Body of pancreas (tissue), 4 donors: ENCODE measurements around the gene GAB1. TPM values are rescaled to one million over a fixed set of nuclear protein-coding genes. Genes with fewer than 3 reads are reported as not detected.

Experiments
- ATAC-seq: fragments of 150-250 bp; one replicate; pipeline ENCODE4 v1.9.1; 2016
- DNase-seq, 4 donors: peaks; one replicate each; pipeline ENCODE4 v3.0.0-alpha.2; 2019
- H3K27ac ChIP-seq, 4 donors: fragments of 200-600 bp; sonication (generic); 1 replicate in 3 of 4; 2 replicates in 1 of 4; pipeline versions ENCODE4 v1.5.1 to v1.6.1; 2016 to 2019; ENCODE audit warnings: mild to moderate bottlenecking in 1 of 4, mixed read lengths in 1 of 4, moderate library complexity in 1 of 4
- H3K27me3 ChIP-seq, 2 donors: fragments of 200-600 bp; sonication (generic); one replicate each; pipeline ENCODE4 v1.6.0; 2016; ENCODE audit warnings: mild to moderate bottlenecking in 1 of 2
- H3K36me3 ChIP-seq, 2 donors: fragments of 200-600 bp; sonication (generic); replicated peaks in 1 of 2; 2 replicates each; pipeline ENCODE4 v1.5.1; 2016; ENCODE audit warnings: low read depth in 2 of 2; ENCODE audit not compliant: insufficient read depth in 1 of 2
- H3K4me1 ChIP-seq: fragments of 200-600 bp; sonication (generic); one replicate; pipeline ENCODE4 v1.6.0; 2016
- H3K4me3 ChIP-seq, 2 donors: fragments of 200-600 bp; sonication (generic); 1 replicate in 1 of 2; 2 replicates in 1 of 2; pipeline ENCODE4 v1.5.1; 2016 to 2019
- H3K9me3 ChIP-seq, 3 donors: fragments of 200-600 bp; sonication (generic); 1 replicate in 2 of 3; 2 replicates in 1 of 3; pipeline ENCODE4 v1.5.1; 2016
- POLR2A ChIP-seq, 3 donors: fragments of 450-650 bp; IDR thresholded peaks; one replicate each; pipeline ENCODE4 v1.6.1; 2016; ENCODE audit warnings: antibody characterized with exemption in 3 of 3, mild to moderate bottlenecking in 2 of 3
- WGBS, 2 donors: methylation state at CpG; one replicate each; pipeline ENCODE4 v1.1.5; 2017; 5-methylcytosine and 5-hydroxymethylcytosine counted together
- intact Hi-C: fragments of 100-400 bp; cut with DNase I; formaldehyde crosslinking; loops from one replicate; pipeline ENCODE4 v1.15.1; 2023
- total RNA-seq, 2 donors: library from RNA; depleted of rRNA; stranded (reverse); fragments of >200 nt; gene quantifications; one replicate each; pipeline ENCODE4 v1.1.0, GENCODE V29; 2016
- TF ChIP-seq, protein P1 (sequence below), 7 experiments: fragments of 450-650 bp in 4 of 7; fragments of 200-600 bp in 3 of 7; sonication (generic) in 3 of 7; IDR thresholded peaks; one replicate each; pipeline ENCODE4 v1.5.1; 2016 to 2019; ENCODE audit warnings: antibody characterized with exemption in 7 of 7

Gene GAB1
- total RNA-seq, 2 donors from 2014 or later = 13.0 to 26.0 TPM

DNA sequence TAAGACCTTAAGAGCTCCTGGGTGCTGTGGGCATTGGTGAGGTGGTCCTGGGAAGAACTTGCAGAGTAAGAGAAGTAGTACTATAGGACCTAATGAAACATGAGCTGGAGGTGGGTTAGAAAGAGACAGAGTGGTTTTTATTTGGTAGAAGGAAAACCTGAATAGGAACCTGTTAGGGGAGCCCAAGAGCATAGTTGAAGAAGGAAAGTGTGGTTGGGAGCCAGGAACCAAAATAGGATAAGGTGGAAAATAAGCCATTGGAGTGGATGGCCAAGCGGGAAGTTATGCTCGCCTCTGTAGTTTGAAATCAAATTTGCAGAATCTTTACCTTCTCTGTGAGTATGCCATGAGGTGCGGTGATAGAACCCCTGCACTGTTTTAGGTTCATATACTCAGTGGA lies 26.7 kb downstream of the GAB1 start:
- Histone ChIP-seq H3K27me3 (no peaks in the 10 kb centered on the region), H3K27ac (no peak overlapping the region), H3K4me1 (peaks cover 15% of the 10 kb centered on the region), H3K36me3 (no peaks in the 10 kb centered on the region), H3K4me3 (no peak overlapping the region), H3K9me3 (no peaks in the 10 kb centered on the region)
- ATAC-seq (no peak), DNase-seq (no peak)
- intact Hi-C loops = no loop called here
- 94 to 100% methylated on average over 3 of the region's 3 CpGs for WGBS, 2 donors
- TF ChIP-seq, protein P1, sequence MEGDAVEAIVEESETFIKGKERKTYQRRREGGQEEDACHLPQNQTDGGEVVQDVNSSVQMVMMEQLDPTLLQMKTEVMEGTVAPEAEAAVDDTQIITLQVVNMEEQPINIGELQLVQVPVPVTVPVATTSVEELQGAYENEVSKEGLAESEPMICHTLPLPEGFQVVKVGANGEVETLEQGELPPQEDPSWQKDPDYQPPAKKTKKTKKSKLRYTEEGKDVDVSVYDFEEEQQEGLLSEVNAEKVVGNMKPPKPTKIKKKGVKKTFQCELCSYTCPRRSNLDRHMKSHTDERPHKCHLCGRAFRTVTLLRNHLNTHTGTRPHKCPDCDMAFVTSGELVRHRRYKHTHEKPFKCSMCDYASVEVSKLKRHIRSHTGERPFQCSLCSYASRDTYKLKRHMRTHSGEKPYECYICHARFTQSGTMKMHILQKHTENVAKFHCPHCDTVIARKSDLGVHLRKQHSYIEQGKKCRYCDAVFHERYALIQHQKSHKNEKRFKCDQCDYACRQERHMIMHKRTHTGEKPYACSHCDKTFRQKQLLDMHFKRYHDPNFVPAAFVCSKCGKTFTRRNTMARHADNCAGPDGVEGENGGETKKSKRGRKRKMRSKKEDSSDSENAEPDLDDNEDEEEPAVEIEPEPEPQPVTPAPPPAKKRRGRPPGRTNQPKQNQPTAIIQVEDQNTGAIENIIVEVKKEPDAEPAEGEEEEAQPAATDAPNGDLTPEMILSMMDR (IDR thresholded peaks at IDR 0.05) = no peak
- TF ChIP-seq POLR2A (IDR thresholded peaks at IDR 0.05) = no peak

DNA sequence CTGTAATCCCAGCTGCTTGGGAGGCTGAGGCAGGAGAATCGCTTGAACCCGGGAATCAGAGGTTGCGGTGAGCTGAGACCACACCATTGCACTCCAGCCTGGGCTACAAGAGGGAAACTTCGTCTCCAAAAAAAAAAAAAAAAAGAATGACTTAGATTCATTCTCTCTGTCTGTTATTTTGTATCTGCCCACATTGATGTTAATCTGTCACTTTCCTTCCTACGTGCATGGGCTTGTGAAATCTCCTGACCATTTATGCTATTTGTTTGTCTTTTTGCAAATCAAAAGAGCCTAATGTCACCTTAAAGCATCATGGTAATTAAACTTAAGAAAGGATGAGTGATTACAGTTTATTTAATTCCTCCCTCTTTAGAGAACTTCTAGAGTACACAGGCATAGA lies 27.4 kb downstream of the GAB1 start:
- H3K27ac ChIP-seq = no peak overlapping the region
- H3K9me3 ChIP-seq = no peaks in the 10 kb centered on the region
- H3K4me3 ChIP-seq = no peak overlapping the region
- no peaks in the 10 kb centered on the region for H3K27me3 ChIP-seq
- no peak for TF ChIP-seq POLR2A (IDR thresholded peaks at IDR 0.05)
- TF ChIP-seq, protein P1 (IDR thresholded peaks at IDR 0.05) = no peak
- ATAC-seq (no peak), DNase-seq (no peak)
- intact Hi-C loops = no loop called here
- no peaks in the 10 kb centered on the region for H3K36me3 ChIP-seq
- peaks cover 9% of the 10 kb centered on the region for H3K4me1 ChIP-seq
- 86 to 90% methylated on average over 5 of the region's 5 CpGs for WGBS, 2 donors

DNA sequence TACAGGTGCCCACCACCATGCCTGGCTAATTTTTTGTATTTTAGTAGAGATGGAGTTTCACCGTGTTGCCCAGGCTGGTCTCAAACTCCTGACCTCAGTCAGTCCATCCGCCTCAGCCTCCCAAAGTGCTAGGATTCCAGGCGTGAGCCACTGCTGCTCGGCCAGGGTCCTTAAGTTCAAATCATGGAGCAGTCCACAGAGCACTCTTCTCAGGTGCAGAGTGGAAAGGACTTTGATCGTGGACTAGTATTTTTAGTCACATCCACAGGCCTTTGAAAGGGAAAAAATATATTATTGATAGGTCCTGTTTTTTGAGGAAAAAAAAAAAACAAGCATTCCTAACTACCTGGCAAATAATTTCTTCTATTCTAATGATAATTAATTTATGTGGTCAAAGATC lies 31.2 kb downstream of the GAB1 start:
- peaks cover 4% of the 10 kb centered on the region for H3K4me1 ChIP-seq
- ATAC-seq = no peak

DNA sequence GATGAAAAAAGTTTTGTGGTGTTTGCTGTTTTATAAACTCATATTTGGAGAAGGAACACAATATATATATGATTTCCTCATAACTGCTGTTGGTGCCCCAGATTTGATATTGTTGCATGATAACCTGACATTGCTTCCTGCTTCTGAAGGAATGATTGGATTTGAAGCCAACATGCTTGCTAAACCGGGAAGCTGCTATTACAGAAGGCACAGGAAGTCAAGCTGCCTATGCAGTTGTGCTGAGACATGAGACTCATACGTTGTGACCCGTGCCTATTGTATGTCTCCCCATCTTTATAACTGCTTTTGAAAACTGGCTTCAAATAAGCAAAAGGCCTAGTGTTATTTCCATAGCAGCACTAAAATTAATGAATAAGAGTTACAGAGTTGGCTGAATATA lies 32.9 kb downstream of the GAB1 start:
- no peak for ATAC-seq
- no peak for TF ChIP-seq POLR2A (IDR thresholded peaks at IDR 0.05)
- TF ChIP-seq, protein P1 (IDR thresholded peaks at IDR 0.05) = no peak
- H3K4me1 ChIP-seq = peaks cover 4% of the 10 kb centered on the region
- H3K27me3 ChIP-seq = no peaks in the 10 kb centered on the region
- H3K4me3 ChIP-seq = no peak overlapping the region
- H3K36me3 ChIP-seq = no peaks in the 10 kb centered on the region
- no peak for DNase-seq
- WGBS, 2 donors = 54 to 64% methylated on average over 3 of the region's 3 CpGs
- intact Hi-C loops = no loop called here
- no peaks in the 10 kb centered on the region for H3K9me3 ChIP-seq
- H3K27ac ChIP-seq = no peak overlapping the region

More for the DNA sequence above, 31.2 kb downstream of the GAB1 start:
- H3K27ac ChIP-seq = no peak overlapping the region
- intact Hi-C loops = no loop called here
- TF ChIP-seq, protein P1 (IDR thresholded peaks at IDR 0.05) = no peak
- TF ChIP-seq POLR2A (IDR thresholded peaks at IDR 0.05) = no peak
- H3K4me3 ChIP-seq = no peak overlapping the region
- no peak for DNase-seq
- H3K27me3 ChIP-seq = no peaks in the 10 kb centered on the region
- 95 to 96% methylated on average over 5 of the region's 5 CpGs for WGBS, 2 donors
- H3K36me3 ChIP-seq = no peaks in the 10 kb centered on the region
- H3K9me3 ChIP-seq = no peaks in the 10 kb centered on the region

DNA sequence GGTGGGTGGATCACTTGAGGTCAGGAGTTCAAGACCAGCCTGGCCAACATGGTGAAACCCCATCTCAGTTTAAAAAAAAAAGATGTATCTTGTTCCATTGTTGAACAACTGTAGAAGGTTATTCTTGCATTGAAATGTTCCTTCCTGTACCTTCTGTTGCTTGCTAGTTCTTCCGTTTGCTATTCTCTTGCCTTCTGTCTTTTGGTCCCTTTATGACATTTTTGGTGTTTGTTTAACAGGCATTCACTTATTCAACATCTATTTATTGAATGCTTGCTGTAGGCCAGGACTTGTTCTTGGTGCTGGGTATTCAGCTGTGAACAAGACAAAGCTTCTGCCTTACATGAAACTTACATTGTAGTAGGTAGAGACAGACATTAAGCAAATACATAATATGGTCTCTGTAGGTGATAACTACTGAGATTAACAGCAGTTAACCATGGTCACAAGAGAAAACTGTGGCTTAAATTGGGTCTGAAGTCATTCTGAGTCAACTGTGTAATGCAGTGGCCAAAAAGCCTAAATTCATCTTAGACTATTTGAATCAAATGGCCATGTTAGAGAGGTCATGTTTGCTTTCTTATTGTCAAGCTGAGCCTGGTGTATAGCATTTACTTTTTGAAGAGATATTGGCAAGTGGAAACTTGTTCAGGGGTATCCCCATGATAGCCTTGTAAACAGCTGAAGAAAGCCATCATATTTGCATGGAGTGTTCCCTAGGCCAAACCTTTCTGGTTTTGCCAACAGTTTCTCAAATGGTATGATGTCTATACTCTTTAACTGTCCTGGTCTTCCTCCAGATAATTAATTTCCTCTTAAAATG lies 35.6 kb downstream of the GAB1 start:
- no peak overlapping the region for H3K4me3 ChIP-seq
- intact Hi-C loops = no loop called here
- peaks cover 22% of the 10 kb centered on the region for H3K4me1 ChIP-seq
- ATAC-seq = no peak
- no peaks in the 10 kb centered on the region for H3K9me3 ChIP-seq
- no peak for TF ChIP-seq POLR2A (IDR thresholded peaks at IDR 0.05)
- TF ChIP-seq, protein P1 (IDR thresholded peaks at IDR 0.05) = no peak
- no peak overlapping the region for H3K27ac ChIP-seq
- 95 to 96% methylated on average over 1 of the region's 1 CpG for WGBS, 2 donors
- DNase-seq = no peak
- no peaks in the 10 kb centered on the region for H3K27me3 ChIP-seq
- H3K36me3 ChIP-seq = no peaks in the 10 kb centered on the region
